HL-60 (cell line): ENCODE data around the gene EHD1.

Experiments used
- DNase-seq, 2 experiments: peaks; one replicate each; pipeline ENCODE4 v3.0.0-alpha.2; 2010 to 2020; ENCODE audit warnings: low read depth in 1 of 2, low spot score in 1 of 2
- H3K27ac ChIP-seq: fragments of 250-450 bp; sonication (Bioruptor Pico); replicated peaks from 2 replicates; pipeline ENCODE4 v1.5.1; 2020; ENCODE audit warnings: mild to moderate bottlenecking, moderate library complexity
- H3K27me3 ChIP-seq: fragments of 250-450 bp; sonication (Bioruptor Pico); 2 replicates; pipeline ENCODE4 v1.5.1; 2021; ENCODE audit warnings: mild to moderate bottlenecking, moderate library complexity; ENCODE audit not compliant: insufficient read depth, poor library complexity, severe bottlenecking
- H3K4me3 ChIP-seq: replicated peaks from 2 replicates; pipeline ENCODE4 v1.5.1; 2011; ENCODE audit warnings: mild to moderate bottlenecking, control low read depth, low read length; ENCODE audit not compliant: insufficient read depth
- GABPA ChIP-seq: IDR thresholded peaks from 2 replicates; pipeline ENCODE4 v1.6.1; 2012; ENCODE audit warnings: low read depth
- POLR2AphosphoS5 ChIP-seq: IDR thresholded peaks from 2 replicates; pipeline ENCODE4 v1.6.1; 2012; ENCODE audit warnings: low read depth
- SPI1 ChIP-seq: IDR thresholded peaks from 2 replicates; pipeline ENCODE4 v1.6.1; 2012; ENCODE audit warnings: low read depth, mild to moderate bottlenecking, borderline replicate concordance
- TF ChIP-seq, protein P1 (sequence below): IDR thresholded peaks from one replicate; pipeline ENCODE4 v1.5.1; 2011; ENCODE audit warnings: low read length, control low read depth, inconsistent platforms; ENCODE audit not compliant: insufficient read depth
- TF ChIP-seq, protein P2 (sequence below): IDR thresholded peaks from 2 replicates; pipeline ENCODE4 v1.6.1; 2012; ENCODE audit warnings: low read depth; ENCODE audit not compliant: insufficient replicate concordance

The EHD1 gene

DNA sequence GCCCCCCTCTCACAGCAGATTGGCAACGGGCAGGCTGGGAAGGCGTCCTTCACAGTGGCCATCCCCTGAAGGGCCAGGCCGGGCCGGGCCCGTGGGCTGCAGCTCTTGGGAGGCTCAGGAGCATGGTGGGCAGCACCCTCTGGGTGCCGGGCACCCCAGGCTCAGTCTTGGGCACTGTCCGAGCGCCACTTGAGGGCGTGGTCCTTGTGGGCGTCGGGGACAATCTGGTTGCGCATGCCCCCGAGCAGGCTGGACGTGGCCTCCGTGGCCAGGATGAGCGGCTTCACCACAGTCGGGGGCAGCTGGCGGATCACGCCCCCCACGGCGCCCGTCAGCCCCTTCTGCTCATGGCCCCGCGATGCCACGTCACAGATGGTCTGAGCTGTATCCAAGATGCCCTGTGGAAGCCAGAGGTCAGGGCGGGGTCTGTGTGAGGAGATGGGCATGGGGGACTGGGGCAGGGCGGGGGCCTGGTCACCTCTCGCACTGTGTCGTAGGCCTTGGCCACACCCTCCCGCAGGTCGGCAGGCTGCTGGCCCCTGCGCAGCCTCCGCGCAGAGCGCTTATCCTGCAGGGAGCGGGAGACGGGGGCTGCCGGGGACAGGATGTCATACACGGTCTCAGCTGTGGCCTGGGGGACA lies 16.5 kb upstream of the EHD1 start:
- Histone ChIP-seq H3K27me3 (no peaks in the 10 kb centered on the region), H3K4me3 (no peak overlapping the region), H3K27ac (no peak overlapping the region)
- DNase-seq = no peak
- no peak for TF ChIP-seq SPI1
- TF ChIP-seq POLR2AphosphoS5 = no peak
- TF ChIP-seq, protein P1, sequence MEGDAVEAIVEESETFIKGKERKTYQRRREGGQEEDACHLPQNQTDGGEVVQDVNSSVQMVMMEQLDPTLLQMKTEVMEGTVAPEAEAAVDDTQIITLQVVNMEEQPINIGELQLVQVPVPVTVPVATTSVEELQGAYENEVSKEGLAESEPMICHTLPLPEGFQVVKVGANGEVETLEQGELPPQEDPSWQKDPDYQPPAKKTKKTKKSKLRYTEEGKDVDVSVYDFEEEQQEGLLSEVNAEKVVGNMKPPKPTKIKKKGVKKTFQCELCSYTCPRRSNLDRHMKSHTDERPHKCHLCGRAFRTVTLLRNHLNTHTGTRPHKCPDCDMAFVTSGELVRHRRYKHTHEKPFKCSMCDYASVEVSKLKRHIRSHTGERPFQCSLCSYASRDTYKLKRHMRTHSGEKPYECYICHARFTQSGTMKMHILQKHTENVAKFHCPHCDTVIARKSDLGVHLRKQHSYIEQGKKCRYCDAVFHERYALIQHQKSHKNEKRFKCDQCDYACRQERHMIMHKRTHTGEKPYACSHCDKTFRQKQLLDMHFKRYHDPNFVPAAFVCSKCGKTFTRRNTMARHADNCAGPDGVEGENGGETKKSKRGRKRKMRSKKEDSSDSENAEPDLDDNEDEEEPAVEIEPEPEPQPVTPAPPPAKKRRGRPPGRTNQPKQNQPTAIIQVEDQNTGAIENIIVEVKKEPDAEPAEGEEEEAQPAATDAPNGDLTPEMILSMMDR = no peak
- TF ChIP-seq, protein P2, sequence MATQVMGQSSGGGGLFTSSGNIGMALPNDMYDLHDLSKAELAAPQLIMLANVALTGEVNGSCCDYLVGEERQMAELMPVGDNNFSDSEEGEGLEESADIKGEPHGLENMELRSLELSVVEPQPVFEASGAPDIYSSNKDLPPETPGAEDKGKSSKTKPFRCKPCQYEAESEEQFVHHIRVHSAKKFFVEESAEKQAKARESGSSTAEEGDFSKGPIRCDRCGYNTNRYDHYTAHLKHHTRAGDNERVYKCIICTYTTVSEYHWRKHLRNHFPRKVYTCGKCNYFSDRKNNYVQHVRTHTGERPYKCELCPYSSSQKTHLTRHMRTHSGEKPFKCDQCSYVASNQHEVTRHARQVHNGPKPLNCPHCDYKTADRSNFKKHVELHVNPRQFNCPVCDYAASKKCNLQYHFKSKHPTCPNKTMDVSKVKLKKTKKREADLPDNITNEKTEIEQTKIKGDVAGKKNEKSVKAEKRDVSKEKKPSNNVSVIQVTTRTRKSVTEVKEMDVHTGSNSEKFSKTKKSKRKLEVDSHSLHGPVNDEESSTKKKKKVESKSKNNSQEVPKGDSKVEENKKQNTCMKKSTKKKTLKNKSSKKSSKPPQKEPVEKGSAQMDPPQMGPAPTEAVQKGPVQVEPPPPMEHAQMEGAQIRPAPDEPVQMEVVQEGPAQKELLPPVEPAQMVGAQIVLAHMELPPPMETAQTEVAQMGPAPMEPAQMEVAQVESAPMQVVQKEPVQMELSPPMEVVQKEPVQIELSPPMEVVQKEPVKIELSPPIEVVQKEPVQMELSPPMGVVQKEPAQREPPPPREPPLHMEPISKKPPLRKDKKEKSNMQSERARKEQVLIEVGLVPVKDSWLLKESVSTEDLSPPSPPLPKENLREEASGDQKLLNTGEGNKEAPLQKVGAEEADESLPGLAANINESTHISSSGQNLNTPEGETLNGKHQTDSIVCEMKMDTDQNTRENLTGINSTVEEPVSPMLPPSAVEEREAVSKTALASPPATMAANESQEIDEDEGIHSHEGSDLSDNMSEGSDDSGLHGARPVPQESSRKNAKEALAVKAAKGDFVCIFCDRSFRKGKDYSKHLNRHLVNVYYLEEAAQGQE = no peak
- no peak for TF ChIP-seq GABPA

DNA sequence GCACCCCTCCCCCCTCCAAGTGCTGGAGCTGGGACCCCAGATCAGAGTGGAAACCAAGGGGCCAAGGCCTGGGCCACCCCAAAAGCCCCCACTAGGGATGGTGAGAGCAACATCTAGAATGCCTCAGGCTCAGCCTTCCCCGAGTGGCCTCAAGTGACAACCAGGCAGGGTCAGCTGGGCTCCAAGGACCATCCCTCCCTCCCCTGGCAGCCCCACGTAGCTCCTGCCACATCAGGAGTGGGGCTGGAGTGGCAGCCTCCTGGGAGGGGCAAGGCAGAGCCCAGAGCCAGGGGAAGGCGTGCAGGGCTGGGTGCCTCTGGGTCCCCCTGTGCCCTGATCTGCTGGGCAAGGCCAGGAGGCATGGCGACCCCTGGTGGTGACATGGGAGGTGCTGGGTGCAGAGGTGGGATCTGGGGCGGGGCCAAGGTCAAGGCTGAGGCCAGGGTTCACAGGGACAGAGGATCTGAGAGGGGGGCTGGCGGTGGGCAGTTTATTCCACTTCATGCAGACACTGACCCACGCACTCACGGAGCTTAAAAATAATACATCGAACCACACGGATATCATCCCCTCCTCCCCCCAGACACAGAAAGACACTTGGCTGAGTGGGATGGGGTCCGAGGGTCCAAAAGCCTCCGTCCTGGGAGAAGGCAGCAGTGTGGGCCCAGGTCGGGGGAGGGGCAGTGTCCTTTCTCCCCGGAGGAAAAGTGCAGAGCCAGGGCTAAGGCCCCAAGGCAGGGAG lies 15.8 kb upstream of the EHD1 start:
- no peak for TF ChIP-seq POLR2AphosphoS5
- TF ChIP-seq, protein P1 = peak; percentile 78
- Histone ChIP-seq H3K27me3 (no peaks in the 10 kb centered on the region), H3K27ac (no peak overlapping the region), H3K4me3 (no peak overlapping the region)
- DNase-seq = peak; percentile 69 to 86

DNA sequence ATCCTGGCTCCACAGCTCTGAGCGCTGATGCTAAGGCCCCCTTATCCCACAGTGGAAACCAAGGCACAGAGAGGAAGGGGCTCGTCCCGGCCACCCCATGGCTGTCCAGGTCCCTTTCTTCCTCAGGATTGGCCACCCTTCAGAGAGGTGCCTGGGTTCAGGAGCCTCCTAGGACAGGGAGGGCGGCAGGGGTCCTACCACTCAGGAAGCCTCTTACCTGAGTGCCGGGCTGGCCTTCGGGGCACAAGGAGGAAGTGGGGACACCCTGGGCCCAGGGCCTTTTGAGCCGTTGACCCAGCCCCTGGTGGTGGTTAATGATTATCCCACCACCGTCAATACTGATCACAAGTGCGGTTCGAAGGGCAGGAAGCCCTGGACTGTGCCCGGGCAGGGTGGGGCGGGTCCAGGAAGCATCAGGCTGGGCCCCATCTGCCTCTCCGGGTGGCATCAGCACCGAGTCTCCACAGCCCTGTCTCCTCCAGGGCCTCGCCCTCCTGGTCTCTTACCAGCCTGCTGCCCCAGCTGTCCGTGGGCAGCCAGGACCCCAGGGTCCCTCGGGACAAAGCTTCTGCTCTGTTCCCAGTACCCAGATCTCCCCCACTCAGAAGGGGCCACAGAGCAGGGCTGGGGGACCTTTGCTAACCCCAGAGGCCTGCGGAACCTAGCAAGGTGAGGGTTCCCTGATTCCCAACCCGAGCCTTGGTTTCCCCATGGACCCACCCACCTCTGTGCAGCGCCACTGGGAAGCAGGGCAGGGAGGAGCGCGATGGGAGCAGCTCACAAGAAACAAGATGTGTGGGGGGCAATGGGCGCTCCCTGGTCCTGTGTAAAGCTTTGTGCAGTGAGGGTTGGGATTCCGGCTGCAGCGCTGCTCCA lies 15.0 kb upstream of the EHD1 start:
- DNase-seq = no peak
- no peak overlapping the region for H3K4me3 ChIP-seq
- H3K27ac ChIP-seq = no peak overlapping the region
- TF ChIP-seq SPI1 = no peak
- TF ChIP-seq, protein P1 = no peak
- TF ChIP-seq POLR2AphosphoS5 = peak; percentile 33; the same call in 1 of the 2 replicates
- TF ChIP-seq, protein P2 = no peak
- no peak for TF ChIP-seq GABPA
- H3K27me3 ChIP-seq = no peaks in the 10 kb centered on the region
